Fibroblast of gingiva (primary cell): ENCODE data around the gene CCDC63.

Experiments used
- DNase-seq: peaks from one replicate; pipeline ENCODE4 v3.0.0-alpha.2; 2011; ENCODE audit warnings: low read depth

CCDC63 gene

DNA sequence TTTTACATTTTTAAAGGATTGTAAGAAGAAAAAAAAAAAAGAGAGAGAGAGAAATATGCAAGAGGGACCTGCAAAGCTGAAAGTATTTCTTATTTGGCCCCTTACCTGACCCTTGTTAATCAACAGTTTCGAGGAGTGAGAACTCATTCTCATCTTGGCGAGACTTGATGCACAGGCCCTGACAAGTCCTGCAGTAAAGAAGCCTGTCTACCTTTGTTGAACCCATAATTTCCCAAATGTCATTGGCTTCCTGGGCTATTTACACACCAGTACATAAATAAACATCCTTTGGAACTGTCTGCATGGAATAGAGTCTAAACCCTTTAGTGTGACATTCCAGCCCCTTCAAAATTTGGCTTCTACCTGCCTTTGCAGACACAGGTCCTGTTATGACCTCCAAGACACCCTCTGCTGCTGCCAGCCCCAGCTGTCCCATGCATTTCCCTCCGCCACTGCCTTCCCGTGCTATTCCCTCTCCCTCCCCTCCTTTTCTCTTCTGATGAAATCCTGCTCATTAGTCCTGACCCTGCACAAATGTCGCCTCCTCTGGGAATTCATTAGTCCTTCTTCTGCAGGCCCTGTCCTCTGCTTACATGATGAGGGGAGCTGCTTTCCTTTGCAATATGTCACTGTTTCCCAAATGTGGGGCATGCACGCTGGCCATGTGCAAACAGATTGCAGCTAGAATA lies 38.5 kb downstream of the CCDC63 start:
- DNase-seq, result no peak

DNA sequence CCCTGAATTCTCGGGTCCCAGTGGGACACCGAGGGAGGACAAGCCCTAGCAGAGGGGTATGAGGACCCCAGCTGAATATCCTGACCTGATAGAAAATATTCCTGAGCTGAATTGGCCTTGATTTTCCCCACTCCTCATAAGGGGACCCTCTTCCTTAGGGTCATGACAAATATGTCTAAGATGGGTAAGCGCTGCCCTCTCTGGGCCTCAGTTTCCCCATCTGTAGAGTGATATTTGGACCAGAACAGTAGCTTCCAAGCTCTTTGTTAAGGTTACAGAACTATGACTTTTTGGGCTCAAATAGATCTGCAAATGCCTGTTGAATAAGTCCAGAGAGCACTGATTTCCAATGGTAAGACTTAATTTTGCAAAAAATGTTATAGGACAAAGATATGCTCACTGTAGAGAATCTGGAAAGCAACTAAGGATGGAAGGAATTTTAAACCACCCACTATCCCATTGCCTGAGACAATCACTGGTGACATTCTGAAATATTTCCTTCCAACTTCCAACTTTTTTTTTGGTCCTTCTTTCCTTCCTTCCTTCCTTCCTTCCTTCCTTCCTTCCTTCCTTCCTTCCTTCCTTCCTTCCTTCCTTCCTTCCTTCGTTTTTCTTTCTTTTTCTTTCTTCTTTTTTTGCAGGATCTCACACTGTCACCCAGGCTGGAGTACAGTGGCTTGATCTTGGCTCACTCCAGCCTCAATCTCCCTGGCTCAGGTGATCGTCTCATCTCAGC lies 41.6 kb downstream of the CCDC63 start:
- no peak for DNase-seq

DNA sequence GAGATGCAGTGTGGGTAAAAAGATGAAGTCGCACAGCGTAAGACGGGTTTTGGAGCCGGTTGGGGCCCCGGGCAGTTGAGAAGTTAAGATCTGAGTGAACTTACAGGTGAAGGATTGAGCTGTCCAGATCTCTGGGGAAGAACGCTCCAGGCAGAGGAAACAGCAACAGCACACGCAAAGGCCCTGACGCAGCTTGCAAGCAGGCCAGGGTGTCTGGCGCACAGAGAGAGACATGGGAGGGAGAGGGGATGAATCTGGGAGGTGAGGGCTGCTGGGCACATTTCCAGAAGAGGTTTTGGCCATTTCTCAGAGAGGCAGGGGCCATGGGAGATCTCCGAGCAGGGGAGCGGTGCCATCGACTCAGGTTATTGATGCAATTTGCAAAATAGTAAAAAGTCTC lies 42.6 kb downstream of the CCDC63 start:
- DNase-seq, result no peak

DNA sequence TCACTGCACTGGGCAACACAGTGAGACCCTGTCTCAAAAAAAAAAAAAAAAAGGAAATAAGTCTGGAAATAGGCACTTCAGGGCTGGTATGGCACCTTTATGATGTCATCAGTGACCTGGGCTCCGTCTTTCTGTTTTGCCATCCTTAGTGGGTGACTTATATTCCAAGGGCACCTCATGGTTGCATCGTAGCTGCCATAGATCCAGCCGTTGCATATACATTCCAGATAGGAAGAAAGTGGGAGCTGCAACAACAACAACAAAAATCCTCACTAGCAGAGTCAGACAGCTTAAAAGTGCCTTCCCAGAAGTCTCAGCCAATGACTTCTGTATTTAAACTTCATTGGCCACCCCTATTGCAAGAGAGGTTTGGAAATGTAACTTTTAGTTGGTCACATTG lies 47.2 kb downstream of the CCDC63 start:
- no peak for DNase-seq

DNA sequence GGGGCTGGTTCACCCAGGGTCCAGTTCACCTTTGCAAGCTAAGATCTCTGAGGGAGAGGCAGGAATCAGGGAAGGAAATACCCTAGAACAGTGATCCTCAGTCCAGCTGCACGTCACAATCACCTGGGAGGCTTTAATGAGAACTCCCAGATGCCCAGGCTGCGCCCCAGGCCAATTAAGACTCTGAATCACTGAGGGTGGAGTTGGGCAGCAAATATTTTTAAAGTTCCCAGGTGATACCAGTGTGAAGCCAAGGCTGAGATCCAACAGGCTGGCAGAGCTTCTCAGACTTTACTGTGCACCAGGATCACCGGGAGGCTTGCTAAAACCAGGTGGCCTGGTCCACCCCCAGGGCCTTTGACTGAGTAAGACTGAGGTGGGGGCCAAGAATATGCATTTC lies 49.8 kb downstream of the CCDC63 start:
- no peak for DNase-seq

DNA sequence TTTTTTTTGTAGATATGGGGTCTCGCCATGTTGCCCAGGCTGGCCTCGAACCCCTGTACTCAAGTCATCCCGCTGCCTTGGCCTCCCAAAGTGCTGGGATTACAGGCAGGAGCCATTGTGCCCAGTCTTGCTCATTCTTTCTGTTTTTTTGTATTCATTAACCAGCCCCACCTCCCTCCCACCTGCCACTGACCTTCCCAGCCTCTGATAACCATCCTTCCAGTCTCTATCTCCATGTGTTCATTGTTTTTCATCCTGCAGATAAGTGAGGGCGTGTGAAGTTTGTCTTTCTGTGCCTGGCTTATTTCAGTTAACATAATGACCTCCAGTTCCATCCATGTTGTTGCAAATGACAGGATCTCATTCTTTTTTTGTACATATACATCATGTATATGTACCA lies 54.6 kb downstream of the CCDC63 start:
- DNase-seq, result no peak

DNA sequence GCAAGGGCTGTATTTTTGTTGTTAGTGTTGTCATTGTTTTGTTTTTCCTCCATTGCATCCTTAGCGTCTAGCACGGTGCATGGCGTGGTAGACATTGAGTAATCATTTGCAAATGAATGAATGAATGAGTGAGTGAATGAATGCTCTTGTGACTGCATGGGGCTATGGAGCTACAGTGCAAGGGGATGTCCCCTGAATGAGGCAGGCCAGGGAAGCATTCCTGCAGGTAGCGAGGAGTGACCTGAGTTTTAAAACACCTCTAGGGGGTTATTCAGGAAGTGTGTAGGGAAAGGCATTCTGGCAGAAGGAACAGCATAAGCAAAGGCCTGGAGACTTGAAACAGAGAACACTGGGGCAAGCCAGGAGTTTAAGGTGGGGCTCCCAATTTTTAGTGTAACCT lies 56.7 kb downstream of the CCDC63 start:
- no peak for DNase-seq

DNA sequence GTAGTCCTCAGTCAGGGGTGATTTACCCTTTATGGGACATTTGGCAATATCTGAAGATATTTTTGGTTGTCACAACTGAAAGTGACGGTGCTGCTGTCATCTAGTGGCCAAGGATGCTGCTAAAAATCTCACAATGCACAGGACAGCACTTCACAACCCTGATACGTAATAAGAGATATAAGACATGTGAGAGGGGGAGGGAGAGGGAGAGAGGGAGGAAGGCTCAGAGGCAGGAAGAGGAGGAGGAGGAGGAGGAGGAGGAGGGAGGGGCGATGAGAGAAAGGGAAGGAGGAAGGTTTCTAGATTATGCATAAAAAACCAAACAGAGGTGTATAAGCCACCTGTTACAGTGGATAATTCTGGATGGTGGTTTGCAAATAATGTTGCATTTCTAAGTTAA lies 59.3 kb downstream of the CCDC63 start:
- DNase-seq, result no peak

DNA sequence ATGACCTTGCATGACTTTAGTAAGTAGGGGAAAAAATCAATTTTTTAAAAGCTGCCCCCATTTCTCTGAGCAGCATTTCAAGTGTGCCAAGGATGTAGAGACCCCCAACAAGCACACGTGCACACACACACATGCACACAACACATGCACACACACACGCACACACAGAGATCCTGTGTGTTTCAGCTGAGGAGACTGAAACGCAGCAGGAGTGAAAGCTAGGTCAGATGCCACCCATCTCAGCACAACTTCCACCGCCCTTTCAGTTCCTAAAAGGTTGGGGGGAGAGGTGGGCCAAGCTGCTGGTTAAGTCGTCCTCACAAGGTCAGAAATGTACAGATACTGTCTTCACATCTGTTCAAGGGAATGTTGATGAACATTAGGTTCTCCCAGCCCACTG lies 59.7 kb downstream of the CCDC63 start:
- DNase-seq, result no peak

DNA sequence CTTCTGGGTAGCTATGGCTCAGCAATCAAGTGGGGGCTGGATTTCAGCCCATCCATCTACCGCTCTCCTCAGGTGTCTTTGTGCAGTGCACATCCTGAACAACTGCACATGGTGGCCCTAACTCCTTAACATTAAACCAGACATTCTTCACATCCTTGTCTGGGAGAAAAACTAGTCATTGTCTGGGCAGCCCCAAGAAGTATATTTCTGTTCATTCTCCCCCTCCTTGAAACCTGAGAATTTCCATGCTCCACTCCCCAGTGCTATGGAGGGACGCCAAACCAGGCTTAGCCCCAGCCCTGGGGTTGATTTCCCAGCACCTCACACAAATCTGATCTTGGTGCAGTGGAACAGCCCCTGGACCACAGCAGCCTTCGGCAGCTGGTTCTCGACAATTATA lies 60.2 kb downstream of the CCDC63 start:
- no peak for DNase-seq

DNA sequence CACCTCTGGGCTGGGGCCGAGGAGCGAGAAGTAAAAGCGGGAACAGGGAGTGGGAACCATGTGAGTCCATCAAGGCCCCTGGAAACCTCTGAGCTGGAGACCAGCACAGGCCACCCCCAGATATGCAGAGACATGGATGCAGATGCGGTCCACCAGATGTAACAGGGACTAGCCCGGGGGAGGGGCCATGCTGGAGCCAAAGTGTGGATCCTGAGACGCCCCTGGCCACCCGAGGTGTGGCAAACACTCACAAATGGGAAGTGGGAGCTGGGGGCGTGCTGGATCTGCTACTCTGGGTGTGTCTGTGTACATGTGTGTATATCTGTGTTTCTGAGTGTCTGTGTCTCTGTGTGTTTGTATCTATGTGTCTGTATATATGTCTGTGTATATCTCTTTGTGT lies 60.8 kb downstream of the CCDC63 start:
- no peak for DNase-seq

DNA sequence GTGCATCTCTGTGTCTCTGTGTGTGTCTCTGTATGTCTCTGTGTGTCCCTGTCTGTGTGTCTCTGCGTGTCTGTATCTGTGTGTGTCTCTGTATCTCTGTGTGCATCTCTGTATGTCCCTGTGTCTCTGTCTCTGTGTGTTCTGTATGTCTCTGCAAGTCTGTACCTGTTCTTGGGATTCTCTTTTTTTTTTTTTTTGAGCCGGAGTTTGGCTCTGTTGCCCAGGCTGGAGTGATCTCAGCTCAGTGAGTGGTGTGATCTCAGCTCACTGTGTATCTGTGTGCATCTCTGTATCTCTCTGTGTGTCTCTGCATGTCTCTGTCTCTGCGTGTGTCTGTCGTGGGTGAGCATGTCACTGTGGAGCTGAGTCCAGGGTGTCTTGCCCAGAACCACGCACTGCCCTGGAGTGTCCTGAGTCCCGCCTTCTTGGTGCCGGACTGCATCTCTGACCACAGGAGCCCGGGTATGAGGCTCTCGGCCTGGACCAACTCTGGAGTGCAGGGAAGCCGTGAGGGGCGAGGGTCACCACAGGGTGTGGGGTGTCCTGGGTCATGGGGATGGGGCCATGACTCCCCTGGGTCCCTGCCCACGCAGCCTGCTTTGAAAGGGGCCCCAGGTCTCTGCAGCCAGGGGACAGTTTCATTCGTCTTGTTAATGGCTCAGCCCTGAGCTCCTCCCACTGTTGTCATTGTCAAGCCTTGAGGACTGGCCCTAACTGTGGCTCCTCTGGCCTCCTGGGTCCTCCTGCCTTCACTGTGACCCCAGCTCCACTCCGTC lies 61.8 kb downstream of the CCDC63 start:
- DNase-seq, result no peak

DNA sequence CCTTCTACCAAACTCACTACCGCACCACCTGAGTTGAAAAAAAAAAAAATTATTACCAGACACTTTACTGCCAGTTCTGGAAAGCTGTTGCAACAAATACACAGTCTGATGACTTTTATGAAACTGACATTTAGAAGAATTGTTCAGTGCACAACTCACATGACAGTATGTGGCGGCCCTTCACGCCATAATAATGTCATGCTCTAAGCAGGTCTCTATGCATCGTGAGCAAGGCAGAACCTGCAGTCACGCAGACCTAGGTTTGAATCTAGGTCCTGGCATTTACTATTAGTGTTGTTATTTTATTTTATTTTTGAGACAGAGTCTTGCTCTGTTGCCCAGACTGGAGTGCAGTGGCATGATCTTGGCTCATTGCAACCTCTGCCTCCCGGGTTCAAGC lies 65.5 kb downstream of the CCDC63 start:
- no peak for DNase-seq

DNA sequence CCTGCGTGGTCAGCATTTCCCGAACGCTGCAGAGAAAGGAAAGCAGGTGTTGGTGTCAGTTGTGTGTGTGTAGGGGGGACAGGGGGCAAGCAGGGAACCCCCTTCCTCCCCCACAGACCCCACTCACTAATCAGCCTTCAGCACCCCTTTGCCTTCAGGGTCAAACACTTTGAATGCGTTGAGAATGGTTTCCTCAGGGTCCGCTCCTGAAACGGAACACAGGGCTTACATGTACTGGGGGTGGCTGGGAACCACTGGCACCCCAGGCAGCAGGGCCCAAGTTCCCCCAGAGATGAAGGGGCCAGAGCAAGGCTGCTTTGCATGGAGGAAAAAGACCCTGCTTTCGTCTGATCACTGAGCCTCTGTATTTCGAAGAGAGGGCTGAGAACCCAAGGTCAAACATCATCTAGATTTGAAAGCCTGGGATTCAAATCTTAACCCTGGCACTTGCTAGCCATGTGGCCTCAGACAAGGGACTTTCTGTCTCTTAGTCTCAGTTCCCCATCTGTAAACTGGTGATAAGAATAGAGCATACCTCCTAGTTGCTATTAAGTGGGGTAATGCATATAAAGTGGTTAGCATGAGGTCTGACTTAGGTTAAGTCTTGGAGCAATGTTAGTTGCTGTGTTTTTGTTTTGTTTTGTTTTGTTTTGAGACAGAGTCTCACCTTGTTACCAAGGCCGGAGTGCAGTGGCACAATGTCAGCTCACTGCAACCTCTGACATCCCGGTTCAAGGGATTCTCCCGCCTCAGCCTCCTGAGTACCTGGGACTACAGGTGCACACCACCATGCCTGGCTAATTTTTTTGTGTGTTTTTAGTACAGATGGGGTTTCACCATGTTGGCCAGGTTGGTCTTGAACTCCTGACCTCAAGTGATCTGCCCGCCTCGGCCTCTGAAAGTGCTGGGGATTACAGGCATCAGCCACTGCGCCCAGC lies 66.6 kb downstream of the CCDC63 start:
- no peak for DNase-seq

DNA sequence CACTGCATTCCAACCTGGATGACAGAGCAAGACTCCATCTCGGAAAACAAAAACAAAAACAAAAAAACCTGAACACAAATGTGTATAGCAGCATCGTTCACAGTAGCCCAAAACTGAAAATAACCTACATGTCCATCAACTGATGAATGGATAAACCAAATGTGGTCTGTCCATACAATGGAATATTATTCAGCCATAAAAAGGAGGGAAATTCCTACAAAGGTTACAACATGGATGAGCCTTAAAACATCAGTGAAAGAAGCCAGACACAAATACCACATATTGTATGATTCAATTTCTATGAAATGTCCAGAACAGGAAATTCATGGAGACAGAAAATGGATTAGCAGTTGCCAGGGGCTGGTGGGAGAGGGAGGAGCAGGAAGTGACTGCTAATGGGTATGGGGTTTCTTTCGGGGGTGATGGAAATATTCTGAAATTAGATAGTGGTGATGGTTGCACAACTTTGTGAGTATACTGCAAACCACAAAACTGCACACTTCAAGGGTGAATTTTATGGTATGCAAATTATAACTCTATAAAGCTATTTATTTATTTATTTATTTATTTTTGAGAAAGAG lies 69.6 kb downstream of the CCDC63 start:
- no peak for DNase-seq

DNA sequence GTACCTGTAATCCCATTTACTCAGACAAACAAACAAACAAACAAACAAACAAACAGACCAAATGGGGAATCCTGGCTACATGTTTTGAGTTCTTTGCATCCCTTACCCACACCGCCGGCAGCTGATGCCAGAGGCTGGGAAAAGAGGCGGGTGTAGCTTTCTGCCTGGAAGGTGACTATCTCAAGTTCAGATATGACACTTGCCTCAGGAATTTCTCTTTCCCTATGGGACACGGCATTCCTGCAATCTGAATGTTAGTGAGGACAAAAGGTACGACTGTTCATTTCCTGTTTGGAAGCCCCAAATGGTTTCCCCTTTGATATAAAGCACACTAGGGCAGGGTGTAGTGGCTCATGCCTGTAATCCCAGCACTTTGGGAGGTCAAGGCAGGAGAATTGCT lies 70.7 kb downstream of the CCDC63 start:
- DNase-seq, result no peak

DNA sequence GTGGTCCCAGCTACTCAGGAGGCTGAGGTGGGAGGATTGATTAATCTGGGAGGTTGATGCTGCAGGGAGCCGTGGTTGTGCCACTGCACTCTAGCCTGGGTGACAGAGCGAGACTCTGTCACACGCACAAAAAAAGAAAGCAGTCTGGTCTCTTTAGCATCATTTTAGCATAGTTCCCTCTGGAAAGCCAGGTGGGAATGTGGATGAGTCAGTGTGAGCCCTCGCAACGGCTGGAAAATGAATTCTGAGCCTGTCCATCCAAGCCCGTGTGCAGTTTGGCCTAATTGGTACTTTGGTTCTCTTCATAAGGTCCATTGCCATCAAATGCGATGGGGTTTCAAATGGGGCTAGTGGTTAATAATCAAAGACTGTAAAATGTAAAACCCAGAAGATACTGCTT lies 71.2 kb downstream of the CCDC63 start:
- no peak for DNase-seq

DNA sequence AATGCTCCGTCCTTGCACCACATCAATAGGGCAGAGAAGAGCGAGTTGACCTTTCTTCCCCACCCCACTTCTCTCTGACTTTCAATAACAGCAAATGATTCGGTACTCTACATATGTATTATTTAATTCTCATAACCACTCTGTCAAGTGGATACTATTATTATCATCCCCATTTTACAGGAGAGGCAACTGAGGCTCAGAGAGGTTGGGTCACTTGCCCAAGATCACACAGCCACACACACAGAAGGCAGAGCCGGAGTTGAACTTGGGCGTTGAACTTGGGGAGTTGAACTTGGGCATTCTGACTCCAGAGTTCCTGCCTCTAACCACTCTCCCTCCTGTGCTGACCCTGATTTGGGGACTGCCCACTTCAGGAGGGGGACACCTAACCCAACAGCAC lies 72.9 kb downstream of the CCDC63 start:
- DNase-seq, result no peak

DNA sequence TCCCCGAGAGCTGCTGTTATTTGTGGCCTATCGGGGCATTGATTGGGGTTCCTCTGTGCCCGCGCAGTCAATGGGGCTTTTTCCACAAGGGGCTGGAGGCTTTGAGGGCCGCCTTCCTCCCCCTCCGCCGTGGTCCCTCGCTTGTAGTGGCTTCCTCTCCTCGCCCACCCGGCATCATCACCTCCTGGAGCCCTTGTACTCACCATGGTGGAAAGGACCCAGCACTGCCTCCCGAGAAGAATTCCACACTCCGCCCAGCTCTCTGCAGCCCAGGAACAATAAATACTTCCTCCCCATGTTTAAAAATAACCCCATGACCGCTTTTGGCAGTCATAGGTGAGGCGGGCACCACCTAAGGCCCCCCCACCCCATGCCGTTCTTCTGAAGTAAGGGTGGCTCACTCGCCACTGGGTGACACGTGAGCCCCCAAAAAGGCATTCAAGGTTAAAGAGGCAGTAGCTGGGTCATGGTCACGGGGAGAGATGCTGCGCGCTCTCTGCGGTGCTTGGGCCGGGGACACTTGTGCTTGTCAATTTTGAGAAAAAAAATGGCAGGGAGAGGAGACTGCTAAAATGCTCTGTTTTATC lies 73.6 kb downstream of the CCDC63 start, which contains the start of gene MYL2:
MYL2 (minus strand) TSS at position 256 of the 587 bp plus-strand sequence; CDS start at position 206, 50 bp downstream.
- DNase-seq, result no peak

DNA sequence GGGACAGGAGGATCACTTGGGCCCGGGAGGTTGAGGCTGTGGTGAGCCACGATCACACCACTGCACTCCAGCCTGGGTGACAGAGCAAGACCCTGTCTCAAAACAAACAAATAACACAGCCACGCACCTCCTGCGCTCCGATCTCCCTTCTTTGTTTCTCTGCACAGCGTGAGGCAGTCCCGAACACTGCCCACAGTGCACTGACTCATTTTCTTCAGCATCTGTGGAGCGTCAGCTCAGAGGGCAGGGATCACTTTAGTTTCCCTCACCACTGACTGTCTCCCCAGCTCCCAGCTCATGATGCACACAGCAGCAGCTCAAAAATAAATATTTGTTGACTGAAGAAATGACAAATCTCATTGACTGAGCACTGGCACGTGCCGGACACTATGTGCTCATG lies 74.5 kb downstream of the CCDC63 start:
- DNase-seq, result no peak

DNA sequence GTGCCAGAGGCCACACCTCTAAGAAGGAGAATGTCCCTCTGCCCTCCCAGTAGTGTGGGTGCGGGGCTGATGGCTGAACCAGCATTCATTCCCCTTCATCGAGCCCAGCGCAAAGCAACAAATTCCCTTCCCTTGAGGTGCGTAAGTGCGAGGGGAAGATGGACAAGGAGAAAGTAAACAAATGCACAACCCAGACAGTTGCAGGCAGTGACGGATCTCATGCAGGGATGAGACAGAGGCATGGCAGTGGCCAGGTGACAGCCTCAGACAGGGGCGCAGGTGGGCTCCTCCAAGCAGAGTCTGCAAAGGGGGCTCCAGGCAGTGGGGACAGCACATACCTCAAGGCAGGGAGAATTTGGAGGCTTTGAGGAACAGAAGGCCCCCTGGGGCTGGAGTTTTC lies 75.9 kb downstream of the CCDC63 start:
- no peak for DNase-seq
